ENCODE measurements around the gene EXOC3L2. TPM values are rescaled to one million over a fixed set of nuclear protein-coding genes. Genes with fewer than 3 reads are reported as not detected.

Gene EXOC3L2
- total and polyA plus RNA-seq, 2 donors (not counting 3 experiments of a cell fraction or from before 2014, with no cell fraction given) = 0.66 to 1.8 TPM

DNA sequence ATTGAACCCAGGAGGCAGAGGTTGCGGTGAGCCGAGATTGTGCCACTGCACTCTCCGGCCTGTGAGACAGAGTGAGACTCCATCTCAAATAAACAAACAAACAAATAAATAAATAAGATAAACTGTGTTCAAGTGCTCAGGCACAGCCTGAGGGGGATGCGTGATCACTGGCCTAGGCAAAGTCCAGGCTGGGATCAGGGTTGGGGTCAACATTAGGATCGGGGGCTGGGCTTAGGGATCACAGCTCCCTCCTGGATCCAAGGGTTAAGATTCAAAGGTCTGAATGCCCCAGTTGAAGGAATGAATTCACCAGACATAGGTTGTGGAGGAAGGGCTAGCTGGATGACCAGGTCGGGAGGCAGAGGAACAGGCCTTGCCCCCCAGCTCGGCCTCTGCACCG, 1.9 kb upstream of the EXOC3L2 start:
- ChIA-PET CTCF (interaction anchor here (0.8 to 5.0 kb wide), 2 partner anchors 28 to 45 kb away, joined by 3 to 102 read pairs; no protein-coding TSS in a partner anchor), POLR2A (no interaction called here)
- H3K79me2 ChIP-seq (ENCODE audit: control insufficient read depth, insufficient read depth, low read length) = peaks cover 7% of the 10 kb centered on the region
- intact Hi-C loops (cut with micrococcal nuclease) (loop anchor here (5.0 kb wide), 1 partner anchor 155 kb away; the partner anchor contains the start of gene PPP1R37), dilution Hi-C loops (cut with MboI; ENCODE audit: extremely low pct_ligation_motif_present, low sequenced_read_pairs) (no loop called here)
- H3K4me3 ChIP-seq (replicated peaks in 1 of 3; ENCODE audit: insufficient read depth in 1 of 3, low read depth in 1 of 3, low read length in 3 of 3) = no peak overlapping the region
- no TSS peak for BruUV-seq (replicated peaks)
- H3K27me3 ChIP-seq (ENCODE audit: control insufficient read depth in 2 of 2, insufficient read depth in 2 of 2, low read length in 2 of 2) = no peaks in the 10 kb centered on the region
- TF ChIP-seq, protein P1, sequence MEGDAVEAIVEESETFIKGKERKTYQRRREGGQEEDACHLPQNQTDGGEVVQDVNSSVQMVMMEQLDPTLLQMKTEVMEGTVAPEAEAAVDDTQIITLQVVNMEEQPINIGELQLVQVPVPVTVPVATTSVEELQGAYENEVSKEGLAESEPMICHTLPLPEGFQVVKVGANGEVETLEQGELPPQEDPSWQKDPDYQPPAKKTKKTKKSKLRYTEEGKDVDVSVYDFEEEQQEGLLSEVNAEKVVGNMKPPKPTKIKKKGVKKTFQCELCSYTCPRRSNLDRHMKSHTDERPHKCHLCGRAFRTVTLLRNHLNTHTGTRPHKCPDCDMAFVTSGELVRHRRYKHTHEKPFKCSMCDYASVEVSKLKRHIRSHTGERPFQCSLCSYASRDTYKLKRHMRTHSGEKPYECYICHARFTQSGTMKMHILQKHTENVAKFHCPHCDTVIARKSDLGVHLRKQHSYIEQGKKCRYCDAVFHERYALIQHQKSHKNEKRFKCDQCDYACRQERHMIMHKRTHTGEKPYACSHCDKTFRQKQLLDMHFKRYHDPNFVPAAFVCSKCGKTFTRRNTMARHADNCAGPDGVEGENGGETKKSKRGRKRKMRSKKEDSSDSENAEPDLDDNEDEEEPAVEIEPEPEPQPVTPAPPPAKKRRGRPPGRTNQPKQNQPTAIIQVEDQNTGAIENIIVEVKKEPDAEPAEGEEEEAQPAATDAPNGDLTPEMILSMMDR (IDR thresholded peaks at IDR 0.05; ENCODE audit: extremely low read depth in 1 of 2, insufficient read depth in 1 of 2, low read depth in 1 of 2, low read length in 2 of 2) = no peak
- TF ChIP-seq, protein P2, sequence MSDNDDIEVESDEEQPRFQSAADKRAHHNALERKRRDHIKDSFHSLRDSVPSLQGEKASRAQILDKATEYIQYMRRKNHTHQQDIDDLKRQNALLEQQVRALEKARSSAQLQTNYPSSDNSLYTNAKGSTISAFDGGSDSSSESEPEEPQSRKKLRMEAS (IDR thresholded peaks at IDR 0.05; ENCODE audit: insufficient read depth, insufficient read length) = no peak
- TF ChIP-seq POLR2A (IDR thresholded peaks at IDR 0.05; ENCODE audit: low read depth, low read length) = no peak
- no peak for TF ChIP-seq MYC (IDR thresholded peaks at IDR 0.05; ENCODE audit: low read depth, low read length)
- TF ChIP-seq POLR2AphosphoS5 (IDR thresholded peaks at IDR 0.05; ENCODE audit: insufficient read depth, low read depth, low read length) = no peak
- TF ChIP-seq GATA2 (IDR thresholded peaks at IDR 0.05; ENCODE audit: insufficient read depth, insufficient read length, low read depth, low read length) = no peak
- no peak for TF ChIP-seq JUN (IDR thresholded peaks at IDR 0.05; ENCODE audit: borderline replicate concordance, insufficient read depth, insufficient read length, low read depth)
- TF ChIP-seq FOS (IDR thresholded peaks at IDR 0.05; ENCODE audit: borderline replicate concordance, insufficient read depth, low read length) = no peak
- no peak for TF ChIP-seq EZH2 (IDR thresholded peaks at IDR 0.05; ENCODE audit: borderline replicate concordance, low read depth, low read length, severe bottlenecking)
- DNase-seq (ENCODE audit: low read depth, low spot score) = no peak
- H2AFZ ChIP-seq (ENCODE audit: low read depth, low read length) = no peak overlapping the region
- peaks cover 29% of the 10 kb centered on the region for H3K4me1 ChIP-seq (ENCODE audit: control insufficient read depth, extremely low read depth, insufficient read depth, low read length)
- no peaks in the 10 kb centered on the region for H3K9me1 ChIP-seq (replicated peaks; ENCODE audit: control insufficient read depth, extremely low read depth, insufficient read depth, low read length)
- H3K36me3 ChIP-seq (ENCODE audit: control insufficient read depth in 2 of 2, extremely low read depth in 1 of 2, insufficient read depth in 2 of 2, low read length in 2 of 2) = no peaks in the 10 kb centered on the region
- H3K9ac ChIP-seq (replicated peaks; ENCODE audit: extremely low read depth, insufficient read depth, low read length) = no peak overlapping the region
- no peaks in the 10 kb centered on the region for H3K9me3 ChIP-seq (replicated peaks; ENCODE audit: control insufficient read depth, insufficient read depth, low read length)
- H3K27ac ChIP-seq (ENCODE audit: insufficient read depth, low read depth, low read length) = no peak overlapping the region
- H4K20me1 ChIP-seq (replicated peaks; ENCODE audit: control insufficient read depth, extremely low read depth, insufficient read depth, low read length) = no peaks in the 10 kb centered on the region
- FAIRE-seq = no peak
- H3K4me2 ChIP-seq (ENCODE audit: insufficient read depth, low read length) = no peak overlapping the region
